HG02885 (cell line): ENCODE measurements around the gene SELENOI.
"Not testable (repeated sequence)": the region's sequence is repeated elsewhere in the genome, so short reads cannot be mapped to it uniquely, and the experiment has no call there.

Experiments
- ATAC-seq: cut with Tn5 transposase; IDR thresholded peaks from one replicate; pipeline ENCODE4 v1.9.1; 2021; ENCODE audit warnings: mild to moderate bottlenecking; ENCODE audit not compliant: unreplicated experiment, poor library complexity

Gene SELENOI

GRCh38 chr2:26325851-26326250 is 20.1 kb upstream of the SELENOI start:
- ATAC-seq, result no peak

GRCh38 chr2:26326514-26326913 is 19.4 kb upstream of the SELENOI start:
- ATAC-seq, result no peak

GRCh38 chr2:26327291-26328272 is 18.4 kb upstream of the SELENOI start:
- ATAC-seq, result no peak

- not testable (repeated sequence) for ATAC-seq
These were observed 16.9 kb upstream of the SELENOI start for GRCh38 chr2:26329083-26329482.

GRCh38 chr2:26330114-26330549 is 15.8 kb upstream of the SELENOI start:
- peak; percentile 75 for ATAC-seq

- no peak for ATAC-seq
These were observed 15.3 kb upstream of the SELENOI start for GRCh38 chr2:26330604-26331003.

- ATAC-seq, result not testable (repeated sequence)
These were observed 14.6 kb upstream of the SELENOI start for GRCh38 chr2:26331321-26331720.

GRCh38 chr2:26333293-26333692 is 12.7 kb upstream of the SELENOI start:
- ATAC-seq, result no peak

- ATAC-seq, result no peak
These were observed 10.7 kb upstream of the SELENOI start for GRCh38 chr2:26335231-26335630.

GRCh38 chr2:26336719-26337118 is 9.2 kb upstream of the SELENOI start:
- ATAC-seq, result no peak

- no peak for ATAC-seq
These were observed 8.6 kb upstream of the SELENOI start for GRCh38 chr2:26337298-26337697.

- ATAC-seq, result no peak
These were observed 5.1 kb upstream of the SELENOI start for GRCh38 chr2:26340831-26341230.

- ATAC-seq, result no peak
These were observed 1.2 kb upstream of the SELENOI start for GRCh38 chr2:26344581-26345282.

- ATAC-seq, result no peak
These were observed 729 bp upstream of the SELENOI start for GRCh38 chr2:26345283-26345544.

GRCh38 chr2:26346454-26347053 is 611 bp downstream of the SELENOI start, which contains the start of gene ADGRF3:
TSS of gene ADGRF3 (minus strand) at chr2:26346789. CDS start at chr2:26346234, 555 bp downstream.
- ATAC-seq, result no peak

GRCh38 chr2:26347286-26347865 is 1.4 kb downstream of the SELENOI start:
- no peak for ATAC-seq

- no peak for ATAC-seq
These were observed 3.7 kb downstream of the SELENOI start for GRCh38 chr2:26349690-26350089.

GRCh38 chr2:26351375-26352090 is 5.6 kb downstream of the SELENOI start:
- no peak for ATAC-seq

GRCh38 chr2:26352892-26353291 is 6.9 kb downstream of the SELENOI start:
- ATAC-seq, result no peak

GRCh38 chr2:26354469-26354868 is 8.5 kb downstream of the SELENOI start:
- ATAC-seq, result not testable (repeated sequence)
